Hepatocyte (in vitro differentiated cells): ENCODE data around the gene FOXB2. TPM values are rescaled to one million over a fixed set of nuclear protein-coding genes. Genes with fewer than 3 reads are reported as not detected.

Experiments
- DNase-seq: peaks from one replicate; pipeline ENCODE4 v3.0.0-alpha.2; 2016; ENCODE audit warnings: low spot score
- H2AFZ ChIP-seq: fragments of 200-600 bp; sonication (generic); 2 replicates; pipeline ENCODE4 v1.6.0; 2016; ENCODE audit warnings: antibody characterized with exemption, mild to moderate bottlenecking
- H3K27ac ChIP-seq: fragments of 200-600 bp; sonication (generic); 2 replicates; pipeline ENCODE4 v1.5.1; 2016; ENCODE audit warnings: mild to moderate bottlenecking
- H3K27me3 ChIP-seq: fragments of 200-600 bp; sonication (generic); 2 replicates; pipeline ENCODE4 v1.6.1; 2016
- H3K36me3 ChIP-seq: fragments of 200-600 bp; sonication (generic); replicated peaks from 2 replicates; pipeline ENCODE4 v1.5.1; 2016; ENCODE audit warnings: low read depth; ENCODE audit not compliant: insufficient read depth
- H3K4me1 ChIP-seq: fragments of 200-600 bp; sonication (generic); 2 replicates; pipeline ENCODE4 v1.5.1; 2016; ENCODE audit warnings: mild to moderate bottlenecking, moderate library complexity; ENCODE audit not compliant: insufficient read depth
- H3K4me2 ChIP-seq: fragments of 200-600 bp; sonication (generic); 2 replicates; pipeline ENCODE4 v1.6.0; 2016
- H3K4me3 ChIP-seq: fragments of 200-600 bp; sonication (generic); 2 replicates; pipeline ENCODE4 v1.5.1; 2016; ENCODE audit warnings: mild to moderate bottlenecking
- H3K79me2 ChIP-seq: fragments of 200-600 bp; sonication (generic); 2 replicates; pipeline ENCODE4 v1.6.0; 2017; ENCODE audit warnings: mild to moderate bottlenecking
- H3K9me2 ChIP-seq: fragments of 200-600 bp; sonication (generic); replicated peaks from 2 replicates; pipeline ENCODE4 v1.6.0; 2017; ENCODE audit warnings: mild to moderate bottlenecking; ENCODE audit not compliant: insufficient read depth
- H3K9me3 ChIP-seq: fragments of 200-600 bp; sonication (generic); 2 replicates; pipeline ENCODE4 v1.5.1; 2016; ENCODE audit warnings: low read depth, mild to moderate bottlenecking
- H4K20me1 ChIP-seq: fragments of 200-600 bp; sonication (generic); 2 replicates; pipeline ENCODE4 v1.6.0; 2016; ENCODE audit warnings: mild to moderate bottlenecking; ENCODE audit not compliant: insufficient read depth, poor library complexity, severe bottlenecking
- EZH2 ChIP-seq: fragments of 200-600 bp; sonication (generic); IDR thresholded peaks from 2 replicates; pipeline ENCODE4 v1.6.1; 2016; ENCODE audit warnings: antibody characterized with exemption, mild to moderate bottlenecking, borderline replicate concordance
- EZH2phosphoT487 ChIP-seq: fragments of 200-600 bp; sonication (generic); IDR thresholded peaks from one replicate; pipeline ENCODE4 v1.6.1; 2018; ENCODE audit warnings: antibody characterized with exemption, mild to moderate bottlenecking, low read depth, moderate library complexity; ENCODE audit not compliant: unreplicated experiment, severe bottlenecking
- WGBS: methylation state at CpG from one replicate; pipeline ENCODE4 v1.1.6; 2016; ENCODE audit warnings: low lambda C conversion rate; ENCODE audit errors: missing lambda C conversion rate; 5-methylcytosine and 5-hydroxymethylcytosine counted together
- polyA plus RNA-seq: library from polyadenylated mRNA; unstranded; fragments of >200 nt; fragmentation: Nextera tagmentation; extraction: Ambion mirVana; gene quantifications from 2 replicates; pipeline ENCODE4 v1.2.1, GENCODE V29; 2016
- total RNA-seq: library from RNA; depleted of rRNA; stranded (reverse); fragments of >200 nt; gene quantifications from 2 replicates; pipeline ENCODE4 v1.2.3, GENCODE V29; 2014
- TF ChIP-seq, protein P1 (sequence below): fragments of 200-600 bp; sonication (generic); IDR thresholded peaks from 2 replicates; pipeline ENCODE4 v1.5.1; 2016; ENCODE audit warnings: antibody characterized with exemption, mild to moderate bottlenecking; ENCODE audit not compliant: poor library complexity

FOXB2 gene
- total and polyA plus RNA-seq, 2 experiments from 2014 or later = not detected

DNA sequence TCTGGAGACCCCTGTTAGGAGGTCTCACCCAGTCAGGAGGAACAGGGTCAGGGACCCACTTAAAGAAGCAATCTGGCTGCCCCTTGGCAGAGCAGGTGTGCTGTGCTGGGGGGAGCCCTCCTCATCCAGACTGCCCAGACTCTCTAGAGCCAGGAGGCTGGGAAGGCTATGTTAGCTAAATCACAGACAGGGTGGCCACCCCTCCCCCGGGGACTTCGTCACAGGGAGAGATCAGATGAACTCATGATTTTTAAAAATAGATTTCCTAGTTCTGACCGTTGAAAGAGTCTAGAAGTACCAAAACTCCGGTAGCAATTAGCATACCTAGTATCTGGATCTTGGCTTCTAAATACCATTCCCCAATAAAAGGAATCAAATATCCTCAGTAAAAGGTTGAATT, 35.0 kb upstream of the FOXB2 start:
- Histone ChIP-seq H3K4me1 (no peaks in the 10 kb centered on the region), H3K27ac (no peak overlapping the region), H4K20me1 (no peaks in the 10 kb centered on the region), H3K9me3 (no peaks in the 10 kb centered on the region), H3K4me2 (no peak overlapping the region), H3K9me2 (no peaks in the 10 kb centered on the region), H3K27me3 (peaks cover 10% of the 10 kb centered on the region), H3K4me3 (no peak overlapping the region), H2AFZ (no peak overlapping the region), H3K36me3 (no peaks in the 10 kb centered on the region), H3K79me2 (no peaks in the 10 kb centered on the region)
- 76% methylated on average over 4 of the region's 4 CpGs for WGBS
- TF ChIP-seq EZH2 (no peak), EZH2phosphoT487 (no peak)
- TF ChIP-seq, protein P1, sequence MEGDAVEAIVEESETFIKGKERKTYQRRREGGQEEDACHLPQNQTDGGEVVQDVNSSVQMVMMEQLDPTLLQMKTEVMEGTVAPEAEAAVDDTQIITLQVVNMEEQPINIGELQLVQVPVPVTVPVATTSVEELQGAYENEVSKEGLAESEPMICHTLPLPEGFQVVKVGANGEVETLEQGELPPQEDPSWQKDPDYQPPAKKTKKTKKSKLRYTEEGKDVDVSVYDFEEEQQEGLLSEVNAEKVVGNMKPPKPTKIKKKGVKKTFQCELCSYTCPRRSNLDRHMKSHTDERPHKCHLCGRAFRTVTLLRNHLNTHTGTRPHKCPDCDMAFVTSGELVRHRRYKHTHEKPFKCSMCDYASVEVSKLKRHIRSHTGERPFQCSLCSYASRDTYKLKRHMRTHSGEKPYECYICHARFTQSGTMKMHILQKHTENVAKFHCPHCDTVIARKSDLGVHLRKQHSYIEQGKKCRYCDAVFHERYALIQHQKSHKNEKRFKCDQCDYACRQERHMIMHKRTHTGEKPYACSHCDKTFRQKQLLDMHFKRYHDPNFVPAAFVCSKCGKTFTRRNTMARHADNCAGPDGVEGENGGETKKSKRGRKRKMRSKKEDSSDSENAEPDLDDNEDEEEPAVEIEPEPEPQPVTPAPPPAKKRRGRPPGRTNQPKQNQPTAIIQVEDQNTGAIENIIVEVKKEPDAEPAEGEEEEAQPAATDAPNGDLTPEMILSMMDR = no peak
- no peak for DNase-seq

DNA sequence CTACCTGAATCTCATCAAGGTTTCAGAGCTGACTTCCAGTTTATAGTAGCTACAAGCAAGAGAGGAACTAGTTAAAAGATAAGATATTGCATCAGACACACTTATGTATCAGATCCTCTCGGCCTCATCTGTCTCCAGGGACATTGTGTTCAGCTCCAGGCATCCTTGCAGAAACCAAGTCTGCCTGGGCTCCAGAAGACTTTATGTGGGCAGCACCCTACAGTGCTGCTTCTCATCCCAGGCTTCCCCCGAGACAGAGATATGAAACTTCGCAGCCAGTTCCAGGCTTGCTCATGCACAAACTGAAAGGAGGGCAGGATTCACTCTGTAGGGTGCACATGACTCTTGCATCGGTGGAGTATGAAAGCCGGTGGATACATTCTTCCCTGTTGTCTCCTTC, 33.9 kb upstream of the FOXB2 start:
- H3K4me1 ChIP-seq = no peaks in the 10 kb centered on the region
- H3K4me2 ChIP-seq = no peak overlapping the region
- H3K9me3 ChIP-seq = no peaks in the 10 kb centered on the region
- H3K27me3 ChIP-seq = peaks cover 10% of the 10 kb centered on the region
- no peaks in the 10 kb centered on the region for H3K79me2 ChIP-seq
- no peak for DNase-seq
- no peaks in the 10 kb centered on the region for H3K9me2 ChIP-seq
- H3K36me3 ChIP-seq = no peaks in the 10 kb centered on the region
- H4K20me1 ChIP-seq = no peaks in the 10 kb centered on the region
- TF ChIP-seq EZH2phosphoT487 (no peak), EZH2 (no peak)
- TF ChIP-seq, protein P1 = no peak
- no peak overlapping the region for H3K4me3 ChIP-seq
- H3K27ac ChIP-seq = no peak overlapping the region
- no peak overlapping the region for H2AFZ ChIP-seq
- WGBS = 82% methylated on average over 5 of the region's 5 CpGs

DNA sequence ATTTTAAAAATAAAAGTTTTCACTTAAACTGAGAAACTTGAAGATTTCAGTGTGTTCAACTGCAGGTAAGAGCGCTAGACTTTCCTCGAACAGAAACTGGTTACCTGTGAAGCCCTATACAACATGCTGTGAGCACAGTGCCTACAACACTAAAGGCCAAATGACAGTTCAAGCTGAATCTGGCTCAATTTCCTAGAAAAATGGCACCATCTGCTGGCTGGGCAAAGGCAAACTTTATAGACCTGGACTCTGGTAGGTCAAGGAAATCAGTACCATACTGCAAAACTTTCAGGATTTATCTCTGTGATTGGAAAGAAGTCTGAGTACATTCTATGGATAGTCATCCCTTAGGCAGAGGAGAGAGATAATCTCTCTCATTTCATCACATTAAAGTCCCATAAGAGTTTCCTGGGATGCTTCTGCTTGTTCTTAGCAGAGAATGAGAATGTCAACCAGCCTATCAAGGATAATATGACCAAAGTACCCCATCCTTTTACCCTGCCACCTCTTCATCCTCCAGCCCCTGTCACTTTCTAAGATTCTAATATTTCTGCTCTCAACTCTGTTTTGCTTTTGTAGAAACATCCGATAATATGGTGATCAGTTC, 31.8 kb upstream of the FOXB2 start:
- Histone ChIP-seq H3K36me3 (no peaks in the 10 kb centered on the region), H3K79me2 (no peaks in the 10 kb centered on the region), H4K20me1 (no peaks in the 10 kb centered on the region), H3K4me2 (no peak overlapping the region), H3K27me3 (peaks cover 10% of the 10 kb centered on the region), H3K4me1 (no peaks in the 10 kb centered on the region), H2AFZ (no peak overlapping the region), H3K4me3 (no peak overlapping the region), H3K9me3 (no peaks in the 10 kb centered on the region), H3K27ac (no peak overlapping the region), H3K9me2 (no peaks in the 10 kb centered on the region)
- no peak for TF ChIP-seq EZH2
- no peak for TF ChIP-seq EZH2phosphoT487
- TF ChIP-seq, protein P1 = peak; percentile 54
- DNase-seq = peak; percentile 42
- WGBS = 59% methylated on average over 3 of the region's 3 CpGs

DNA sequence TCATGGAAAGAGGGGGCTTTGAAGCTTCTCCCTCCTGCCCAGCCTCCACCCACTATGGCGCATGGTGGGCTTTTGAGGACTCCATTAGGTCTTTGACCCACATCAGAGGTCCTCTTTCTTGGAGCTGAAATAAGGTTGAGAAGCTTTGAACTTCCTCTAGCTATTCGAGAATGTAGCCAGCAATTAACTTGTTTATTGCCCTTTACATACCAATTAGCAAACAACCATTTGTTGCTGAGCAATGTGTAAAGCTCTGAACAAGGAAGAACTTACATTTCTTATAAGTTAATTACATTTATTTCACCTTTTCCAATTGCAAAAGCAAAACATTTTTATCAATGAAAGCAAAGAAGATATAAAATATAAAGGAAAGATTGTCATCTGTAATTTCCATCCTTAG, 30.5 kb upstream of the FOXB2 start:
- no peaks in the 10 kb centered on the region for H3K36me3 ChIP-seq
- no peak overlapping the region for H2AFZ ChIP-seq
- no peaks in the 10 kb centered on the region for H3K4me1 ChIP-seq
- peaks cover 10% of the 10 kb centered on the region for H3K27me3 ChIP-seq
- no peak for DNase-seq
- H4K20me1 ChIP-seq = no peaks in the 10 kb centered on the region
- 61% methylated on average over 2 of the region's 2 CpGs for WGBS
- H3K27ac ChIP-seq = no peak overlapping the region
- no peak overlapping the region for H3K4me3 ChIP-seq
- H3K9me3 ChIP-seq = no peaks in the 10 kb centered on the region
- no peaks in the 10 kb centered on the region for H3K79me2 ChIP-seq
- H3K9me2 ChIP-seq = no peaks in the 10 kb centered on the region
- TF ChIP-seq EZH2 (no peak), EZH2phosphoT487 (no peak)
- TF ChIP-seq, protein P1 = no peak
- no peak overlapping the region for H3K4me2 ChIP-seq
